Measurements from ENCODE around the gene PTPN7. TPM values are rescaled to one million over a fixed set of nuclear protein-coding genes. Genes with fewer than 3 reads are reported as not detected.
"Not testable (repeated sequence)": the region's sequence is repeated elsewhere in the genome, so short reads cannot be mapped to it uniquely, and the experiment has no call there.

The PTPN7 gene
- total RNA-seq, 1 donor from 2014 or later = 7.9 TPM

DNA sequence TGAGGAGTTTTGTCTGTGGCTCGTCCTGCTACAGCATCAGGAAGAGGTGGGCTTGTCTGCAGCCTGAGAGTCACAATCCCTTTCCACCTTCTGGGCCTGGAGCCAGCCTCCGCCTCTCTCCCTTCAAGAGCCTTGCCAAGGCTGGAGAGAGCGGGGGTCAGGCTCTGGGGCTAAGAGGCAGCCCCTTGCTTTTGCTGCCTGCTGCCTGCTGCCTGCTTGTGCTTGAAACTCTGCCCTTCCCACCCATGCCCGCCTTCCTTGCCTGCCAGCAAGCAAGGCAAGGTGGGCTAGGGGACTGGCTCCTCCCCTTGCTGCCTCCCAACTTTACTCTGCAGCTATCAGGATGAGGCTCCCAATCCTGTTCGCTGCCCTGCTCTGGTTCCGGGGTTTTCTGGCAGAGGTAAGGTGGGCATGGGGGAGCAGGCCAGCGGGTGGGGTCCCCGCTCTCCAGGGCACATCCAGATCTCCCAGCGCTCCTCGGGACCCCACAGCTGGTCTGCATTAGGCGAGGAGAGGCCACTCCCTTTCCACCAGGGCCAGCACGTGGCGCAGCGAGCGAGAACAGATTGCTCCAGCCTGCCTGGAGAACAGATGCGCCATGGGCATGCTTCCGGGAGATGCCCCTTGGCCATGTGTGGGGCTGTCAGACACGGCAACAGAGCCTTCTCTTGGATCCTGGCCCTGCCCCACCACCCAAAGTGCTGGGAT is 7.5 kb upstream of the PTPN7 start:
- TF ChIP-seq, protein P1, sequence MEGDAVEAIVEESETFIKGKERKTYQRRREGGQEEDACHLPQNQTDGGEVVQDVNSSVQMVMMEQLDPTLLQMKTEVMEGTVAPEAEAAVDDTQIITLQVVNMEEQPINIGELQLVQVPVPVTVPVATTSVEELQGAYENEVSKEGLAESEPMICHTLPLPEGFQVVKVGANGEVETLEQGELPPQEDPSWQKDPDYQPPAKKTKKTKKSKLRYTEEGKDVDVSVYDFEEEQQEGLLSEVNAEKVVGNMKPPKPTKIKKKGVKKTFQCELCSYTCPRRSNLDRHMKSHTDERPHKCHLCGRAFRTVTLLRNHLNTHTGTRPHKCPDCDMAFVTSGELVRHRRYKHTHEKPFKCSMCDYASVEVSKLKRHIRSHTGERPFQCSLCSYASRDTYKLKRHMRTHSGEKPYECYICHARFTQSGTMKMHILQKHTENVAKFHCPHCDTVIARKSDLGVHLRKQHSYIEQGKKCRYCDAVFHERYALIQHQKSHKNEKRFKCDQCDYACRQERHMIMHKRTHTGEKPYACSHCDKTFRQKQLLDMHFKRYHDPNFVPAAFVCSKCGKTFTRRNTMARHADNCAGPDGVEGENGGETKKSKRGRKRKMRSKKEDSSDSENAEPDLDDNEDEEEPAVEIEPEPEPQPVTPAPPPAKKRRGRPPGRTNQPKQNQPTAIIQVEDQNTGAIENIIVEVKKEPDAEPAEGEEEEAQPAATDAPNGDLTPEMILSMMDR (IDR thresholded peaks at IDR 0.05) = no peak
- TF ChIP-seq POLR2AphosphoS5 (IDR thresholded peaks at IDR 0.05; ENCODE audit: insufficient read depth in 1 of 2, low read depth in 1 of 2) = peak in 1 of 2 donors; percentile 59
- TF ChIP-seq POLR2A (IDR thresholded peaks at IDR 0.05) = no peak
- Histone ChIP-seq H3K36me3 (no peaks in the 10 kb centered on the region), H3K4me3 (peak overlapping the region in 1 of 2 donors; percentile 24), H3K9me3 (no peaks in the 10 kb centered on the region), H3K27ac (no peak overlapping the region), H3K27me3 (no peaks in the 10 kb centered on the region), H3K4me1 (peaks cover 24% of the 10 kb centered on the region)
- intact Hi-C loops (cut with DNase I) = no loop called here
- no peak for DNase-seq (ENCODE audit: extremely low spot score in 2 of 2)

DNA sequence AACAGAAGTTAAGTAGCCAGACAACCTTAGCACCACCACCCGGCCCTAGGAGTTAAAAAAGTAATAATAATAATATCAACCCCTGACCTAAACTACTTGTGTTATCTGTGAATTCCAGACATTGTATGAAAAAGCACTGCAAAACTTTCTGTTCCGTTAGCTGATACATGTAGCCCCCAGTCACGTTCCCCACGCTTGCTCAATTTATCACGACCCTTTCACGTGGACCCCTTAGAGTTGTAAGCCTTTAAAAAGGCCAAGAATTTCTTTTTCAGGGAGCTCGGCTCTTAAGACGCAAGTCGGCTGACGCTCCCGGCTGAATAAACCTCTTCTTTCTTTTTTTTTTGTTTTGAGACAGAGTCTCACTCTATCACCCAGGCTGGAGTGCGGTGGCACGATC is 6.7 kb upstream of the PTPN7 start:
- H3K27ac ChIP-seq; H3K4me3 ChIP-seq; H3K36me3 ChIP-seq; intact Hi-C loops (cut with DNase I); DNase-seq (ENCODE audit: extremely low spot score in 2 of 2); H3K9me3 ChIP-seq; H3K27me3 ChIP-seq: not testable (repeated sequence)
- peaks cover 30% of the 10 kb centered on the region for H3K4me1 ChIP-seq

- Histone ChIP-seq H3K4me3 (no peak overlapping the region), H3K9me3 (no peaks in the 10 kb centered on the region), H3K4me1 (peaks cover 30% of the 10 kb centered on the region), H3K36me3 (no peaks in the 10 kb centered on the region), H3K27ac (no peak overlapping the region), H3K27me3 (no peaks in the 10 kb centered on the region)
- intact Hi-C loops (cut with DNase I) = no loop called here
- TF ChIP-seq POLR2A (IDR thresholded peaks at IDR 0.05) = no peak
- TF ChIP-seq, protein P1 (IDR thresholded peaks at IDR 0.05) = no peak
- TF ChIP-seq POLR2AphosphoS5 (IDR thresholded peaks at IDR 0.05; ENCODE audit: insufficient read depth in 1 of 2, low read depth in 1 of 2) = no peak
- DNase-seq (ENCODE audit: extremely low spot score in 2 of 2) = no peak
Observed at GRCh38 chr1:202165942-202166843, 5.8 kb upstream of the PTPN7 start.

DNA sequence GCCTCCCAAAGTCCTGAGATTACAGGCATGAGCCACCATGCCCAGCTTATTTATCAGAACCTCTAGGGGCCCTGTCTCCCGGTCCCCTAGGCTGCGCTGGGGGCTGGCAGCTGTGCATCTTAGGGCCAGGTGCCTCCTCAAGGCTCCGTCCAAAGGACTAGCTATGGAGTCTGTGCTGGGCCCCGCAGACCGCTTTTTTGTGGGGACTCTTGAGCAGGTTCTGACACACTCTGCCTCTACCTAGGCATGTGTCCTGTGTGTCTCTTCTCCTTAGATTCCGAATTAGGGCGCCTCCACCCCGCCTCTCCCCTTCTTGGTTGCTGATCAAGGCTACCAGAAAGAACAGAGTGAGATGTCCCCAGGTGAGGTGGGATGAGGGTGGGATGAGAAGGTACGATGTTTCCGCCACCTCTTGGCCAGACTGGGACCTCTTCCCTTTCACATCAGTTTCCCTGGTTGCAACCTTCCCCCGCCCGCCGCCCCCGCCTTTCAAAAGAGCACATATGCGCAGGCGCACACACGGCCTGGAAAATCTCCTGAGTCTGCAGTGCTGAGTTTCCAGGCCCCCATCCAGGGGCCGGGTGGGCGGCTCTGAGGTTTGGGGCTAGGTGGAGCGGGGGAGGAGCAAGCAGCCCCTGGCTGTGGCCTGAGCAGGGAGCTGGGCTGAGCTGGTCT is 5.0 kb upstream of the PTPN7 start:
- DNase-seq (ENCODE audit: extremely low spot score in 2 of 2) = no peak
- Histone ChIP-seq H3K4me3 (no peak overlapping the region), H3K27ac (no peak overlapping the region), H3K9me3 (no peaks in the 10 kb centered on the region), H3K4me1 (peaks cover 30% of the 10 kb centered on the region), H3K36me3 (no peaks in the 10 kb centered on the region), H3K27me3 (no peaks in the 10 kb centered on the region)
- intact Hi-C loops (cut with DNase I) = no loop called here
- TF ChIP-seq POLR2A (IDR thresholded peaks at IDR 0.05) (no peak), POLR2AphosphoS5 (IDR thresholded peaks at IDR 0.05; ENCODE audit: insufficient read depth in 1 of 2, low read depth in 1 of 2) (no peak)
- TF ChIP-seq, protein P1 (IDR thresholded peaks at IDR 0.05) = no peak

- Histone ChIP-seq H3K27me3 (no peaks in the 10 kb centered on the region), H3K4me1 (peaks cover 30% of the 10 kb centered on the region), H3K9me3 (no peaks in the 10 kb centered on the region), H3K4me3 (no peak overlapping the region), H3K36me3 (no peaks in the 10 kb centered on the region), H3K27ac (peak overlapping the region; percentile 18)
- TF ChIP-seq, protein P1 (IDR thresholded peaks at IDR 0.05) = no peak
- TF ChIP-seq POLR2AphosphoS5 (IDR thresholded peaks at IDR 0.05; ENCODE audit: insufficient read depth in 1 of 2, low read depth in 1 of 2) = no peak
- TF ChIP-seq POLR2A (IDR thresholded peaks at IDR 0.05) = no peak
- DNase-seq (ENCODE audit: extremely low spot score in 2 of 2) = no peak
- intact Hi-C loops (cut with DNase I) = no loop called here
Observed at GRCh38 chr1:202164271-202165037, 4.1 kb upstream of the PTPN7 start.
